GM18502 (cell line): ENCODE results near the gene BARHL1.

ENCODE experiments used
- ATAC-seq: cut with Tn5 transposase; IDR thresholded peaks from one replicate; pipeline ENCODE4 v1.9.1; 2021; ENCODE audit warnings: mild to moderate bottlenecking; ENCODE audit not compliant: unreplicated experiment, poor library complexity

The BARHL1 gene

GRCh38 chr9:132582276-132582785 is at the start of gene BARHL1:
Gene BARHL1 (plus strand): TSS chr9:132582606. CDS start chr9:132582798, 192 bp downstream.
- no peak for ATAC-seq

GRCh38 chr9:132534832-132535231 is 47.6 kb upstream of the BARHL1 start:
- no peak for ATAC-seq

- no peak for ATAC-seq
Measured at GRCh38 chr9:132536124-132536523, 46.3 kb upstream of the BARHL1 start.

- no peak for ATAC-seq
Measured at GRCh38 chr9:132537352-132537751, 45.1 kb upstream of the BARHL1 start.

- no peak for ATAC-seq
Measured at GRCh38 chr9:132538071-132538470, 44.3 kb upstream of the BARHL1 start.

- ATAC-seq, result no peak
Measured at GRCh38 chr9:132539096-132539495, 43.3 kb upstream of the BARHL1 start.

- ATAC-seq, result no peak
Measured at GRCh38 chr9:132541051-132541450, 41.4 kb upstream of the BARHL1 start.

- no peak for ATAC-seq
Measured at GRCh38 chr9:132541870-132542830, 40.3 kb upstream of the BARHL1 start.

- ATAC-seq, result no peak
Measured at GRCh38 chr9:132543251-132543650, 39.2 kb upstream of the BARHL1 start.

GRCh38 chr9:132543960-132544359 is 38.4 kb upstream of the BARHL1 start:
- ATAC-seq, result no peak

- no peak for ATAC-seq
Measured at GRCh38 chr9:132545578-132545977, 36.8 kb upstream of the BARHL1 start.

- ATAC-seq, result no peak
Measured at GRCh38 chr9:132546148-132547051, 36.0 kb upstream of the BARHL1 start.

- ATAC-seq, result no peak
Measured at GRCh38 chr9:132547052-132547431, 35.4 kb upstream of the BARHL1 start.

GRCh38 chr9:132547436-132547835 is 35.0 kb upstream of the BARHL1 start:
- no peak for ATAC-seq

GRCh38 chr9:132547976-132548730 is 34.3 kb upstream of the BARHL1 start:
- ATAC-seq, result no peak

GRCh38 chr9:132548751-132549640 is 33.4 kb upstream of the BARHL1 start:
- ATAC-seq, result no peak

GRCh38 chr9:132551556-132551955 is 30.9 kb upstream of the BARHL1 start:
- ATAC-seq, result no peak

GRCh38 chr9:132552041-132552440 is 30.4 kb upstream of the BARHL1 start:
- ATAC-seq, result no peak

GRCh38 chr9:132554755-132555154 is 27.7 kb upstream of the BARHL1 start:
- no peak for ATAC-seq
